ENCODE data around the gene NR1D1. TPM values are rescaled to one million over a fixed set of nuclear protein-coding genes. Genes with fewer than 3 reads are reported as not detected.

The NR1D1 gene
- total and polyA plus RNA-seq, 2 of the 8 experiments (the other 6 are each of a cell fraction or from before 2014, with no cell fraction given), result 1.5 to 4.6 TPM

GRCh38 chr17:40098846-40099618 lies 1.4 kb downstream of the NR1D1 start (continued):
- TF ChIP-seq CHD7 (IDR thresholded peaks at IDR 0.05; ENCODE audit: insufficient replicate concordance, low read length) (no peak), SP2 (IDR thresholded peaks at IDR 0.05; ENCODE audit: low read length) (no peak), HDAC2 (IDR thresholded peaks at IDR 0.05; ENCODE audit: borderline replicate concordance in 1 of 2, low read depth in 2 of 2, low read length in 2 of 2) (peak in 1 of 2 experiments; percentile 75; a peak in 1 of 4 replicates), TBP (IDR thresholded peaks at IDR 0.05; ENCODE audit: low read depth, low read length) (peak; percentile 21; the same call in 1 of the 2 replicates), SUZ12 (IDR thresholded peaks at IDR 0.05; ENCODE audit: low read length) (no peak), GTF2F1 (IDR thresholded peaks at IDR 0.05; ENCODE audit: borderline replicate concordance, low read depth, low read length) (no peak), PHF8 (conservative IDR thresholded peaks at IDR 0.05; ENCODE audit: low read depth, low read length) (no peak), NANOG (IDR thresholded peaks at IDR 0.05; ENCODE audit: insufficient read depth, low read depth, low read length, poor library complexity, severe bottlenecking) (no peak), POLR2A (IDR thresholded peaks at IDR 0.05; ENCODE audit: control extremely low read depth in 1 of 2, low read depth in 2 of 2, low read length in 2 of 2) (no peak), JUND (IDR thresholded peaks at IDR 0.05; ENCODE audit: low read length) (peak; percentile 73; the same call in 1 of the 2 replicates)

Data from H1 (cell line).